ENCODE measurements around the gene SNCAIP.

DNA sequence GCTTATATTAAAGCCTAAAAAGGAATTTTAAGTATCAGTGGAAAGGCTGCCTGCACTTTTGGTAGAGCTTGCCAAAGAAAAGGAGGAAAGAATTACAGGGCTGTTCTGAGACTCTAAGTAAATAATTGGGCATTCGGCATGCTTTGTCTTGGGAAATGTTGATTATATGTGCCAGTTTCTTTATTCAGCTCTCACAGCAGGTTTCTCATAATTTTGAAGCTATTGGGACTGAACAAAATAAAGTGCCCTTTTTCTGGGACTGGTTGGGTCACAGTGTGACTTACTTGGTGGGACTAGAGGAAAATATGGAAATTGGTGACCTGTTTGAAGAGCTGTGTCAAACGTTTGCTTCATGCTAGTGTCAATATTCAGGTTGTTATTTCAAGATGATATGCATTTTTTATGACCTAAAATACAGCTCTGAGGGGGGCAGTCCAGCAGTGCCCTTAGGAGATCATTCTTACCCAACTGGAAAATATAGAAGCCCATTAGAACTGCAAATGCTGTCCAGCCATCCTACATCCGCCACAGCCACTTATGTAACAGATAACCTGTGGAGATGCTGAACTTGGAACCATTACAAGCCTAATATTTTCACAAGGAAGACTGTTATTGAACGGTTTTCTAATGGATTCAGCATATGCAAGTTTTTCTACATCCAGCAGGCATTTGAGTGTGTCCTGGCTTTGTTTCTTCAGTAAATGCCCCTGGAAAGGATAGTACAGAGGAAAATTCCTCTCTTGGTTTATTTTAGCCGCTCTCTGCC, 122.4 kb downstream of the SNCAIP start:
- TF ChIP-seq POLR2AphosphoS5 (IDR thresholded peaks at IDR 0.05; ENCODE audit: low read depth, low read length) (no peak), POLR2A (IDR thresholded peaks at IDR 0.05; ENCODE audit: low read depth, low read length) (no peak), TAF1 (IDR thresholded peaks at IDR 0.05; ENCODE audit: borderline replicate concordance, low read depth, low read length) (no peak)

All from GM12892 (cell line).